Globus pallidus (tissue), 1 donor: ENCODE data around the gene PCYT1B.
"Not testable (repeated sequence)": the region's sequence is repeated elsewhere in the genome, so short reads cannot be mapped to it uniquely, and the experiment has no call there.

Source experiments
- DNase-seq: peaks from one replicate; pipeline ENCODE4 v3.0.0-alpha.2; 2015; ENCODE audit warnings: low spot score

PCYT1B gene

DNA sequence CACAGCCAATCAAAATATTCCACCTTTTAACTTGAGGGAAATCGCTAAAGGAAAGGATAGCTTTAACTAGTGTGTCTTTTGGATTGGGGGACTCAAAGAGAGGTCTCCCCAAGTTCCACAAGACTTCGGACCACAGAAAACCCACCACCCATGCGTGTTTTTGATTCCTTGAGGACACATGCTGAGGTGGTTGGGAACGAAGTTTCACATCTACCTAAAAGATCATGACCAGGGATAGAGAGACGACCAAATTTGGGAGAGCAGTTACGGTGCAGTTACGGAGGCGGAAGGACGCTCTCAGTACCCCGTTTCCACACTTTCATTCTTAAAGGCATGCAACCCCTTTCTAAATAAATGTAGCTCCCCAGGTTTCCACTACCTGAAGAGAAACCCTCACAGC lies 1.1 kb downstream of the PCYT1B start:
- no peak for DNase-seq

DNA sequence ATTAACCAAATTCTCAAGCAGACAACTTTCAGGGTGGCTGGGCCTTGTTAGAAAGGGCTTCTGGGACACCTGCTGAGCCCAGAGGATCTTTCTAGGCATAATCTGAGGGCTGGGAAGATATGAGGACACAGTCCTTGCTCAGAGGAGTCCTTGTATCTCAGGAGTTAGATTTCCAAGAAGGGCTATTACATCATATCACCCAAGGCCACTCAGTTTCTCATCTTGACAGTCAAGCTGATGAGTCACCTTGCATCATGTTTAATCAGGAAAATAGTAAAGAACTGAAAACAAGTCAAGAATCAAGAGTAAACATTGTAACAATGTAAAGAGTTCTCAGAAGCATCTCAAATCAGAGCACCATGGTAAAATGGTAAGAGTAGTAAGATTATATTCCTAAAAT lies 4.0 kb downstream of the PCYT1B start:
- DNase-seq = no peak

- DNase-seq = no peak
Observed at GRCh38 chrX:24629701-24630100, 17.4 kb downstream of the PCYT1B start.

DNA sequence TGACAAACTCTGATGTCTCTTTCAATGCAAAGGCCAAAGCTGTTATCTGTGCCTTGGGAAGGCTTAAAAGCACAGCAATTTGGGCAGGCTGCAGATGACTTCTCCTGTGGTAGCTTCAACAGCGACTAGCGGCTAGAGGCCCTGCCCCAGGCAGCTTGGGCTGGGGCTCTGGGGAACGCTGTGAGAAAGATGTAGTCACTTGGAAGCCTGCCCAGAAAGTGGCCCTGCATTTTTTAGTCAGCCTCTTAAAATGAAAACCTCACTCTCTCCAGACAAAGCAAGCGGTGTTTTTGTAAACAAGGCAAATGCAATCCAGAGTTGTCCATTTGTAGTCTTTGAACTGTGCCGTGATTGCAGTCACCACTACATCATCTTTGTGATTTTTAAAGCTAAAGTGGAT lies 27.5 kb downstream of the PCYT1B start:
- peak; percentile 53 for DNase-seq

GRCh38 chrX:24610516-24610915 lies 36.6 kb downstream of the PCYT1B start:
- no peak for DNase-seq

DNA sequence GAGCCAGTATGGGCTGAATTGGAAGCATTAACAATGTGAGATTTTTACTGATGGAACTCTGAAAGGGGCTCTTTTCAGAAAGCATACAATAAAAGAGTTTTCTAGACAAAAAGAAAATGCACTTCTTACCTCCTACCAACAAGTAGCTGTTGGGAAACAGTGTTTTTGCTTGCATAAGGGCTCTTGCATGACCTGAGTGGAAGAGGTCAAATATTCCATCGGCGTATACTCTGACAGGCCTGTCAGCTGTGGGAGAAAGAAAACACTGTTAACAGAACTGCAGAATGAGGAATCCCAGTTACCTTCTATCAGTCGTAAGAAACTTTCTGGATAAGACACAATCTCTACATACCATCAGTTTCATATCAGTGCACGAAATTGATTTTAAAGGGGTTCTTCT lies 39.5 kb downstream of the PCYT1B start:
- DNase-seq = no peak

DNA sequence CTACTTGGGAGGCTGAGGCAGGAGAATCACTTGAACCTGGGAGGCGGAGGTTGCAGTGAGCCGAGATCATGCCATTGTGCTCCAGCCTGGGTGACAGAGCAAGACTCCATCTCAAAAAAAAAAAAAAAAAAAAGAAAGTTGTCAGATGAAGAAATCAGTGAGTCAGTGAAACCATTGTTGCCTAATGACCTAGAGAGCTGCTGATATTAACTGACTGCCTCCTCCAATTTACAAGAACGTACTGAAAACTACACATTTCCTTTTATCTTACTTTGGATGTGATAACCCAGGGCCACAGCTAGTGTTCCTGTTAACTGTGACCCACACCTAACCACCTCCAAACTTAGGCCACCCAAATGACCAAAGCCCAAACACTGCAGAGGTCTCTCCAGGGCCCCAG lies 41.2 kb downstream of the PCYT1B start:
- DNase-seq = not testable (repeated sequence)

DNA sequence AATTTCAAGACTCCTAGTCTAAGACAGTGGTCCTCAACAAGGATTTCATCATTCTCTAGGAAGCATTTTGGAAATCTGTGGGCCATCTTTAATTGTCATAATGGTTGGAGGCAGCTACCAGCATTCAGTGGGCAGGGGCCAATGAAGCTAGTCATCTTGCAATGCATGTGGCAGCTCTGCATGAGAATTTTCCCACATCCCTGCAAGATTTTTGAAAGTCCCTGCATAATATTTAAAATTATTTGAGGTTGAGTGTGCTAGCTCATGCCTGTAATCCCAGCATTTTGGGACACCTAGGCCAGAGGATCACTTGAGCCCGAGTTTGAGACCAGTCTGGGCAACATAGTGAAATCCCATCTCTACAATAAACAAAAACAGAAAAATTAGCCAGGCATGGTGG lies 44.0 kb downstream of the PCYT1B start:
- no peak for DNase-seq

DNA sequence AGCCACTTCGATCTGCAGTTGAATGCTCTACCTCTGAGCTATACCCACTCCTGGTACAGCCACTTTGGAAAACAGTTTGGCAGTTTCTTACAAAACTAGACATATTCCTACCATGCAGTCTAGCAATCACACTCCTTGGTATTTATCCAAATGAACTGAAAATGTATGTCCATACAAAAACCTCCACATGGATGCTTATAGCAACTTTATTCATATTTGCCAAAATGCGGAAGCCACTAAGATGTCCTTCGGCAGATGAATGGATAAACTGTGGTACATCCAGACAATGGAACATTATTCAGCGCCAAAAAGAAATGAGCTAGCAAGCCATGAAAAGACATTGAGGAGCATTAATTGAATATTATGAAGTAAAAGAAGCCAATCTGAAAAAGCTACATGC lies 45.3 kb downstream of the PCYT1B start:
- DNase-seq = no peak

DNA sequence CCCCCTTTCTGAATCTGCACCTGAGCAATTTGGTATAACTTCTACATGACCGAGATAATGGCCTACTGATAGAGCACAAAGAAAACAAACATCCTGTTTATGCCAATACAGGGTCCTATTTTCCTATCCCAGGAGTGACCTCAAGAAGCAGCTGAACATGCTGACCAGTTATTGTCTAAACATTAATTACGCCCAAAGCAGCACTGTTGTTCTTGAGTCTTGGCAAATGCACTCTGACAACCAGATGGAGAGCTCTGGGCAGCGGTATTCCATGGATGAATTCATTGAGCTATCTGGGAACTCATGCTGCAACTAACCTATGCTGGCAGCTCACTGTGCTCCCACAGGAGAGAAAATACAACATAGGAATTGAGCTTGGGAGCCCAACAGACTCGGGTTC lies 52.6 kb downstream of the PCYT1B start:
- DNase-seq = peak; percentile 46

GRCh38 chrX:24590111-24590510 lies 57.0 kb downstream of the PCYT1B start:
- no peak for DNase-seq

GRCh38 chrX:24577091-24577490 lies 70.1 kb downstream of the PCYT1B start:
- no peak for DNase-seq

DNA sequence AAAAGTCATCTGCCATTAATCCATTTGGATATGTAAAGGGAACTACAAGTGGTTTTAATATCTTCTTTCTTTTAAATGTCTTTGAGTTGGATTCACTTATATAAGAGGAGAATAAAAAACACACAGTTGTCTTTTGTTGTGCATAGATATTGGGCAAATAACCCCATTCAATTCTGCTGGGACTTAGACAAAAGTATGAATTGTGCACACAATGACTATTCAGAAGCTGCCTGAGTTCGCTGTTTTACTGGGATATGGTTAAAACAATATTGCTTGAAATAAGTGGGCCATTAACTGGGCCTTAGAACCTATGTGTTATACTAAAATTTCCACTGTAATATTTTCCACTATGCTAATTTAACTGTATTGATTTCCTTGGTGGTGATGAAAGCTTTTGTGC lies 71.7 kb downstream of the PCYT1B start:
- DNase-seq = peak; percentile 64

- DNase-seq = no peak
Observed at GRCh38 chrX:24574743-24575142, 72.4 kb downstream of the PCYT1B start.

DNA sequence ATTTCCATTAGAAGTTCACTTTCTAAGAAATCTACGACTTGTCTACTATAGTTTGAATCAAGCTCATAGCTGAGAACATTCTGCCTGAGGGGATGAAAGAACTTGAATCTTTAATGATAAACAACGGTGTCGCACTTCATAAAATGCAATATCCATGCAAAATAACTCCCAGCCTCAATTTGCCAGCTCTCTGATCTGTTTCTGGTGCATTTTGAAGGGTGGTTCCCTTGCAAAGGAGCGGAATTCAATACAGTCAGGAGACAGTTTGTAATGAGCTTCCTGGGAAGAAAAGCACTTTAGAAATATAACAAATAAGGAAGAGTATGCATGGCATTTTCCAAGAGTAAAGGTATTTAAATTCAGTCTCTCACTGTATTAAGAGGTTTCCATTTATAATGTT lies 80.0 kb downstream of the PCYT1B start:
- DNase-seq = no peak

DNA sequence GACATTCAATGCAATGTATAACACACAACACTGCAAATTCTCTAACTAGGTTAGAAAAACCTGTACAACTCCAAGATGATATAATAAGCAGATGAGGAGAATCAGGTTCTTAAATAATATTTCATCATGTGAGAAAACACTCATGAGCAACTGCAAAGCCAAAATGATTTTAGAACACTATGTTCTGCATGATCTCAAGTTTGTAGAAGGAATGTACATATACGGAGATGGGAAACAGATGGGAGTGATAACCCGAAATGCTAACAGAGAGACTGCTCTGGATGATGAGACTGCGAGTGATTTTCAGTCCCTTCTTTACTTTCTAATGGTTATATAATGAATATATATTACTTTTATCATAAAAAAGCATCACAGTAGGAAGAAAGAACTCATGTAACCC lies 80.9 kb downstream of the PCYT1B start:
- DNase-seq = no peak

- DNase-seq = peak; percentile 35
Observed at GRCh38 chrX:24563291-24564010, 83.7 kb downstream of the PCYT1B start.

- no peak for DNase-seq
Observed at GRCh38 chrX:24561121-24561520, 86.0 kb downstream of the PCYT1B start.

DNA sequence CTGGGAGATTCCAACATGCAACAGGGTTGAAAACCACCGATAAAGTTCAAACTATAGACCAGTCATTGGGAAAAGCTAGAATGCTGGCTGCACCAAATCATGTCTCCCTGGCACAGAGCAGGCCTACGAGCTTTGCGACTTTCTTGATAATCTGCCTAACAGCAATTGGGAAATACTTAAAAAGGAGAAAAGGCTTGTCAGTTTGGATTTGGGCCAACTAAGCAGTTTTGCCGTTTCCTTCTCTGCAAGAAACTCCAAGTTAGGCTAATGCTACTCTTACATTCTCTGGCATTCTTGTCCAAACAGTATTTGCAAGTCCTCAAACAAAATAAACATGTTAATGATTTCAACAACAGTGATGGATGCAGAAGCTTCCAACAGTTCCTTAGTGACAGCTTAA lies 94.1 kb downstream of the PCYT1B start:
- DNase-seq = no peak

DNA sequence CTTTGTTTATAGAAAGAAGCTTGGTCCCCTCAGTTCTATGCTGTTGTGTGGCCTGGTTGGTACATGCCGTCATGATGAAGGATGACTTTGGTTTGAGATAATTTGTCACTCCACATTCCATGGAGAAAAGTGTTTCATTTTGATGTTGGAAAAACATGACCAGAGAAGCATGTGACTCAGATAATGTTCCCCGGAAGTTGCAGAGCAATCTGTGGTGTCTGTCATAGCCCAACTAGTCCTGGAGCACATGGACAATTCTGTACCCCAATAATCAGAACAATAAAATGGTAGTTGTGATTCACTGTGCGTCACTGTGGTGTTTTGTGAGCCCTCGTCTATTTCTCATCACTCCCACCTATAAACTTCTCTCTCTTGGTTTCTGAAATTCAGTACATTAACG lies 97.0 kb downstream of the PCYT1B start:
- no peak for DNase-seq

GRCh38 chrX:24547961-24548360 lies 99.2 kb downstream of the PCYT1B start:
- no peak for DNase-seq

DNA sequence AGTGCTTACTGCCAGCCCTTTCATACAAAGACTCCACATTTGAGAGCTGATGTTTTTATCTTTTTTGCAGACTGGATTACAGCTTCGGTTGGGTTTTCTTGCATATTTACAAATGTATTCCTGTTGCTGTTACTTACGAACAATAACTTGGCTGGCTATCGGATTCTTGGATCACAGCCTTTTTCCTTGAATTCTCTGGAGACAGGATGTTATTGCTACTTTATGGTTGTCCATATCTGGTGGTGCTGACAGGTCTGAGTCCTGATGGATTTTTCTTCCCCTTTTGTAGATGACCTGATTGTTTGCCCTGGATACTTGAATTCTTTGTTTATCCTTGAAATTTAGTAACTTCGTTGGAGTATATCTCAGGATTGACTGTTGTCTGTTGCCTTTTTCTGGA lies 104.4 kb downstream of the PCYT1B start:
- DNase-seq = no peak

- DNase-seq = no peak
Observed at GRCh38 chrX:24536551-24536950, 110.6 kb downstream of the PCYT1B start.

GRCh38 chrX:24528605-24529004 lies 118.5 kb downstream of the PCYT1B start:
- no peak for DNase-seq

DNA sequence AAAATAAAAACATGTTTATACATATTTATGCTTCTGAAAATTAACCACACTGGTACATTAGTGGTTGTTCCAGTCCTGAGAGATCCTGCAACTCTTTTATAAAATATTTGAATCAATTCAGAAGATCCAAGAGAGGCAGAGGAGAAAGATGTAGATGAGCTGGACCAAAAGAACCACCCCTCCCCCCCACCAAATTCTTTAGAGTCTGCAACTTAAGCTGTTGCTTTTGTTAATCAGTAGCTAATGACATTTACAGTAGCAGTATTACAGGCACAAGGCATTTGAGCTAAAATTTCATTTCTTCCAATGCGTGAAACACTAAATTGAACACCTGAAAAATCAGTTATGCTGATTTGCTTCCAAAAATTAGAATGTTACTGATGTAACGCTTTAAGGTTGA lies 120.5 kb downstream of the PCYT1B start:
- no peak for DNase-seq
